Measurements from ENCODE around the gene ZNF512B. TPM values are rescaled to one million over a fixed set of nuclear protein-coding genes. Genes with fewer than 3 reads are reported as not detected.

Gene ZNF512B
- total RNA-seq, 1 donor from 2014 or later = 37.2 TPM

- H3K27ac Mint-ChIP-seq (ENCODE audit: unreplicated experiment) = no peak overlapping the region
- no peaks in the 10 kb centered on the region for H3K9me3 Mint-ChIP-seq (ENCODE audit: low read depth)
- peaks cover 23% of the 10 kb centered on the region for H3K36me3 Mint-ChIP-seq (ENCODE audit: low read depth)
- no peak for DNase-seq (ENCODE audit: low spot score)
- H3K4me1 Mint-ChIP-seq (ENCODE audit: low read depth) = peaks cover 2% of the 10 kb centered on the region
- H3K4me3 Mint-ChIP-seq (ENCODE audit: unreplicated experiment) = no peak overlapping the region
- no peaks in the 10 kb centered on the region for H3K27me3 Mint-ChIP-seq (ENCODE audit: low read depth)
- no peak for TF ChIP-seq CTCF (IDR thresholded peaks at IDR 0.05)
Measured at GRCh38 chr20:63926298-63926697, 43.4 kb downstream of the ZNF512B start.

- H3K4me3 Mint-ChIP-seq (ENCODE audit: unreplicated experiment) = no peak overlapping the region
- H3K27ac Mint-ChIP-seq (ENCODE audit: unreplicated experiment) = peak overlapping the region; percentile 32
- TF ChIP-seq CTCF (IDR thresholded peaks at IDR 0.05) = no peak
- peaks cover 2% of the 10 kb centered on the region for H3K4me1 Mint-ChIP-seq (ENCODE audit: low read depth)
- peaks cover 17% of the 10 kb centered on the region for H3K36me3 Mint-ChIP-seq (ENCODE audit: low read depth)
- no peaks in the 10 kb centered on the region for H3K27me3 Mint-ChIP-seq (ENCODE audit: low read depth)
- no peaks in the 10 kb centered on the region for H3K9me3 Mint-ChIP-seq (ENCODE audit: low read depth)
- DNase-seq (ENCODE audit: low spot score) = no peak
Measured at GRCh38 chr20:63924241-63924640, 45.5 kb downstream of the ZNF512B start.

GRCh38 chr20:63923651-63924050 lies 46.1 kb downstream of the ZNF512B start:
- no peak for DNase-seq (ENCODE audit: low spot score)
- H3K9me3 Mint-ChIP-seq (ENCODE audit: low read depth) = no peaks in the 10 kb centered on the region
- H3K36me3 Mint-ChIP-seq (ENCODE audit: low read depth) = peaks cover 12% of the 10 kb centered on the region
- no peak for TF ChIP-seq CTCF (IDR thresholded peaks at IDR 0.05)
- peaks cover 2% of the 10 kb centered on the region for H3K4me1 Mint-ChIP-seq (ENCODE audit: low read depth)
- H3K27me3 Mint-ChIP-seq (ENCODE audit: low read depth) = no peaks in the 10 kb centered on the region
- H3K27ac Mint-ChIP-seq (ENCODE audit: unreplicated experiment) = no peak overlapping the region
- no peak overlapping the region for H3K4me3 Mint-ChIP-seq (ENCODE audit: unreplicated experiment)

- Mint-ChIP-seq H3K9me3 (ENCODE audit: low read depth) (peaks cover 3% of the 10 kb centered on the region), H3K27ac (ENCODE audit: unreplicated experiment) (no peak overlapping the region), H3K36me3 (ENCODE audit: low read depth) (peaks cover 1% of the 10 kb centered on the region), H3K4me1 (ENCODE audit: low read depth) (no peaks in the 10 kb centered on the region), H3K27me3 (ENCODE audit: low read depth) (no peaks in the 10 kb centered on the region), H3K4me3 (ENCODE audit: unreplicated experiment) (no peak overlapping the region)
- DNase-seq (ENCODE audit: low spot score) = no peak
- TF ChIP-seq CTCF (IDR thresholded peaks at IDR 0.05) = no peak
Measured at GRCh38 chr20:63920226-63920625, 49.5 kb downstream of the ZNF512B start.

DNA sequence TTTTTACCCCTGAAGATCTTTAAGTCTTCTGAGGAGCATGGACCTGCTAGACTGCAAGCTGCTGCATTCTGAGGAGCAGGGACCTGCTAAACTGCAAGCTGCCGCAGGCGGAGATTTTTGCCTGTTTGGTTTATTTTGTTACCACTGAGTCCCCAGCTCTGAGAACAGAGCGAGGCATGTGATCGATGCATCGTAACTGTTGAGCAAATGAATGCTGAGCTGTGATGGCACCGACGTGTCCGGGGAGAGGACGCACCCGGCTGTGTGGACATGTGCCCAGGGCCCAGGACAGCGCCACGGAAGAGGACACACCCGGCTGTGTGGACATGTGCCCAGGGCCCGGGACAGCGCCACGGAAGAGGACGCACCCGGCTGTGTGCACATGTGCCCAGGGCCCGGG lies 50.6 kb downstream of the ZNF512B start:
- DNase-seq (ENCODE audit: low spot score) = no peak
- TF ChIP-seq CTCF (IDR thresholded peaks at IDR 0.05) = no peak
- Mint-ChIP-seq H3K27me3 (ENCODE audit: low read depth) (no peaks in the 10 kb centered on the region), H3K27ac (ENCODE audit: unreplicated experiment) (no peak overlapping the region), H3K4me1 (ENCODE audit: low read depth) (no peaks in the 10 kb centered on the region), H3K36me3 (ENCODE audit: low read depth) (peaks cover 1% of the 10 kb centered on the region), H3K4me3 (ENCODE audit: unreplicated experiment) (no peak overlapping the region), H3K9me3 (ENCODE audit: low read depth) (peaks cover 3% of the 10 kb centered on the region)
